Measurements from ENCODE around the gene TMEM252.

TMEM252 gene

DNA sequence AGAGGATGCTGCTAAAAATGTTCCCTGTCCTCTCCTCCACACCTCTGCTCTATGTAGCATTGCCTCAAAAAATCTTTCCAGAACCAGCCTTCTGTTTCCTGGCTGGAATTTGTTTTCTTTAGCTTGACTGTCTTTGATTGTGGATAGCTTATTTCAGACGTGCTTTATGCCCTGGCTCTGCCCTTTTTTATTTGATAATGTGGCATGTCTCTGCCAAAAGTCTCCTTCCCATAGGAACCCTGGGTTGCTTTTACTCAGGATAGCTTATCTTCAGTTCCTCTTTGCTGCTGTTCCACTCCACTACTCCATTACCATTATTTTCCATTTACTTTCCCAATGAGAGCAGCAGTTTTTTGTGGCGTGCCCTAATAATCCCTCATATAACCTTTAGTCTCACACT is 885 bp upstream of the TMEM252 start:
- no peak for DNase-seq (ENCODE audit: low read depth in 2 of 2)

DNA sequence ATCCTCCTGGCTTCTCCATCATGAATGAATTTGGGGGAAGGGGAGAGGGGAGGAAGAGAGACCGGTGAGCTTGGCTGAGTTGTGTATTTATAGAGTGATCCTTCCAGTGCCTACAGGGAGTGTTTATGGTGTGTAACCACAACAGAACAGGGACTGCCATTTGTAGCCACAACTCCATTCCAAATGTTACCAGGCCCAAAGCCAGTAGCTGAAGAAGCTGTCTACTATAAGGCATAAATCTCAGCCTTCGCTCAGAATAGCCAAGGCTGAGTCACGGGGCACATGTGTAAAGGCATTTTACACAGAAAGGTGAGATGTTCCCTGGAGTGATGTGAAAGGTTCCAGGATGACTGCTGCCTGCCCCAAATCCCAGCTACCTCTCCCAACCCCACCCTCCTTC is 2.5 kb downstream of the TMEM252 start:
- no peak for DNase-seq (ENCODE audit: low read depth in 2 of 2)

DNA sequence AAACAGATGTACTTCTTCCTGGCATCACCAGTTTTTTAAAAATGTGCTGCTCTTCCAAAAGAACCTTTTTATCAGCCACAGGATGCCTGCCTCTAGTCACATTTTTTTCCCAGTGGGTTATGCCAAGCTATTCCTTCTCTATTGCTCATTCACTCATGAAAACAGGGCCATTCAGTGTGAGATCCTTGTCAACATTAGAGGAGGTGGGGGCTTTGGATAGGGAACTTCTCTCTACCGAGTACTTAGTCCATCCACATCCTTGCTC is 3.1 kb downstream of the TMEM252 start:
- DNase-seq (ENCODE audit: low read depth in 2 of 2) = no peak

- DNase-seq (ENCODE audit: low read depth in 2 of 2) = no peak
Observed at GRCh38 chr9:68536876-68537615, 3.6 kb downstream of the TMEM252 start.

GRCh38 chr9:68533678-68534077 is 7.0 kb downstream of the TMEM252 start:
- DNase-seq (ENCODE audit: low read depth in 2 of 2) = no peak

DNA sequence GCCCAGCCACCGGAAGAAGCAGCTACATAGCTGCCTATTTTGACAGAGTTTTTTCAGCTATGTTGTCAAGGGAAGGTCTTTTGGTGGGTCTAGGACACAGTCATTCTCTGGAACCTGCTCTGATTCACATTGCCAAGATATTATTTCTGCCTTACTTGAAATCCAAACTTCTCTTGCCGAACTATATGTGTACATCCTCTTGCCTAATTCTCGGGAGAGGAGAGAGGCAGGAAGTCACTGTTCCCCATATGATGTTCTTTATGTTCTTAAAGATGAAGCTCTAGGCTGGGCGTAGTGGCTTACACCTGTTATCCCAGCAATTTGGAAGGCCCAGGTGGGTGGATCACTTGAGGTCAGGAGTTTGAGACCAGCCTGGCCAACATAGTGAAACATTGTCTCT is 8.6 kb downstream of the TMEM252 start:
- DNase-seq (ENCODE audit: low read depth in 2 of 2) = no peak

GRCh38 chr9:68530618-68531017 is 10.1 kb downstream of the TMEM252 start:
- DNase-seq (ENCODE audit: low read depth in 2 of 2) = no peak

- no peak for DNase-seq (ENCODE audit: low read depth in 2 of 2)
Observed at GRCh38 chr9:68523367-68523936, 17.2 kb downstream of the TMEM252 start.

DNA sequence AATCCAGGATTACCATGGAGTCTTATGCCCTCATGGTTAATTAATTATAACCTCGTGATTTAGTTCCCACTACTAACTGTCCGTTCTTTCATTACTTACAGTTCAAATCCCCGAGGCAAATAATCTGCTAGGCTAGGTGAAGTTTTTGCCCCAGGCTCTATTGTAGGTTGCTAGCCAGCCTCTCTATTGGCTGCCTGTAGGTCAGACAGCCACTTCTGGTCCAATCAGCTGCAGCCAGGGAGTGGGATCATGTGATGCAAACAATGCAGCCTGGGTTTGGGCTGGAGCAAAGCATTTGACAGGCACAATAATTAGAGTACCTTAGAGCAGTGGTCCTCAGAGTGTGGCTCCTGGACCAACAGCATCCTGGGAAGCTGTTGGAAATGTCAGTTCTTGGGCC is 17.7 kb downstream of the TMEM252 start:
- no peak for DNase-seq (ENCODE audit: low read depth in 2 of 2)

GRCh38 chr9:68522131-68522530 is 18.6 kb downstream of the TMEM252 start:
- DNase-seq (ENCODE audit: low read depth in 2 of 2) = no peak

DNA sequence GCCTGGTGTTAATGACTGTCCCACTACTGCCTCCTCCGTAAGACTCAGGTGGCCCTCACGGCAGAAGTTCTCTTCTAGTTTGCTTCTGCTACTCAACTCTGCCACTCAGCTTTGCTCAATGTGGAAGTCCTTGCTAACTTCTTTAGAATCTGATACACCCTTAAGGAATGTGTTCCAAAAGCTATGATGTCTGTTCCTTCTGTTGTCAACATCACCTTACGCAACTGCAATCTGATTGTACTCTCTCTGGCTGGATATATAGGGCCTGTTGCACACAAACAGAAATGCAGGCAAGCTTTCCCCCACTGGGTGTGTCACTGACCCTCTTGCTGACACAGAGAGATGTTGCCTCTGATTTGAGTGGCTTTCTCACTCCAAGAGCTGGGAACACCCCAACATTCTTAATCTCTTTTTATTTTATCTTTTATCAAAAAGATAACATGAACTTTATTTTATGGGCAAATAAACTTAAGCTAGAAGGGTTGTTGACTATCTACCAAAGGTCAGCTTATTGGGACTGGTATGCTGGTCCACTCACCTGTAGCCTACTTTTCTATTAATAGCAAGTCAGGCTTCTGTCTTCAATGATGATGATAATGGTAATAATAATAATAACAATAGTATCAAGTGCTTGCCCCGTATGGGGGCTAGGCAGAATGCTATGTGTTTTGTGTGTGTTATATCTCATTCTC is 25.2 kb downstream of the TMEM252 start:
- DNase-seq (ENCODE audit: low read depth in 2 of 2) = no peak

GRCh38 chr9:68513981-68514380 is 26.7 kb downstream of the TMEM252 start:
- DNase-seq (ENCODE audit: low read depth in 2 of 2) = no peak

DNA sequence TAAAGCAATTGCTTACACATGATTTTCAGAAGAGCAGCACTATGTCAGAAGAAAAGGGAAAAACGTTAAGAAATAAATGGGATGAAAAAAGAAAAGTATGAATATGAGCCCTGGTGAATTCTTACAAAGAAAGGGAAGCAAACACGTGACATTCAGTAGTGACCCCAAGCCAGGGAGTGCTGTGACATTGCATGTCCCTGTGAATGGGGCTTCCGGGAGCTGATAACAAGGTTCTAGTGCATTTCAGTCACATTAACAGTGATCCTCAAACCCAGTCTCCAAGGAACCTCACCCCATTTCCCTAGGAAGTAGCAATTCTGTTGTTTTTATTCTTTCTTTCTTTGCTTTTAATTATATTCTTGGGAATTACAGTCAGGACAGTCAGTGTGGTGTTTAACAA is 27.3 kb downstream of the TMEM252 start:
- no peak for DNase-seq (ENCODE audit: low read depth in 2 of 2)

GRCh38 chr9:68509689-68510088 is 31.0 kb downstream of the TMEM252 start:
- DNase-seq (ENCODE audit: low read depth in 2 of 2) = no peak

DNA sequence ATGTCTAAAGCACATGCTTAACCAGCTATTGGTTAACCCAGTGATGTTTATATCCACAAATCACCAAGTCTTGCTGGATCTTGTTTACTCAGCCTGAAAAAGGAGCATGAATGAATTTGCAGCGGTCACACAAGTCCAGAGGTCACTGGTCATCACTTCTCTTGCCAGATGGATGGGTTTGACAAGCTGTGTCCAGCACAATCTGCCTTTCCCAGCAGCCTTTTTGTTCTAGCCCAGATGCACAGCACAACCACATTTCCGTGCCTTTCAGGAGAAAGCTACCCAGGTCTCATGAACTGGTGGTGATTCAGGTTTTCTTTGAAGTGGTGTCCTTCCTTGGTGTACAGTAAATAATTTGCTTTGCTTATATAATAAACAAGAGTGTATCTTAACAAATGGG is 32.1 kb downstream of the TMEM252 start:
- no peak for DNase-seq (ENCODE audit: low read depth in 2 of 2)

DNA sequence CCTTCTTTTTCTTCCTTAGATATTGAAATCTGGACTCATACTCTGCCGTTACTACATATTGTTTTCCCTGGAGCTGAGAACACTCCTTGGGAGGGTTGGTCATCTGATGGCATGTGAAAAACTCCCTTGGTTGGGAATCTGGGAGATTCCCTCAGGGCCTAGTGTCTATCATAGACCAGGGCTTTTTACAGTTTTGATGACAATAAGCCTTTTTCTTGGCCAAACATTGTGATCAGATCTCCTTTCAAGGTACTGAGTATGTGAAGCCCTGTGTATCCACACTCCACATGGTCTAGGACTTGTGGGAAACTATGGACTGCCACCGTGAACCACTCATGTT is 32.9 kb downstream of the TMEM252 start:
- no peak for DNase-seq (ENCODE audit: low read depth in 2 of 2)

DNA sequence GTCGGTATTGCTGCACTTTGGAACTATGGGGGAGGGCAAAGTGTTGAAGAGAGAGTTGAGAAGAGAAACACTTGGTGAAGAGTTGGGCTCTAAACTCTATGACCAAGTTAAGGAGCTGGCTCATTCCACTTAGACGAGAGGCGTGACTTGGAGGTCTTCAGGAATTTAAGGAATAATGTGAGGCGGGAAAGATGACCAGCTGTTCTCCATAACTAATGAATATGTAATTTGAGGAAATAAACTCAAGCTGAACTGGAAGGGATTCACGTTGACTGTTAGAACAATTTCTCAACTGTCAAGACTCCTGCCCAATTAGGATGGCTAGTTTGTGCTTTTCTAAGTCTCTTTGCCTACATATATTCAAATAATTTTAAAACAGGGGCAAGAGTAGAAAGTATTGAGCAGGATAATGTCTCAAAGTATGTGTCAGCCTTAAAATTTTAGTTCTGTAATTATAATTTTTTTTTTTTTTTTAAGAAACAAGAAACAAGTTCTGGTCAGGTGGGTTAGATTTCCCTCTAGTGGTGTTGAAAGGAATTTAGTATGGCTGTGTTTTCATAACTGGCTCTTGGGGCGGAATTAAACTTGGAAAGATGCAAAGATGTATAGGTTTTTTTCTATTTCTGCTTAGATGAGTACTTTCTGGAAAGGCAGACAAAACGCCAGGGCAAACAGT is 33.4 kb downstream of the TMEM252 start:
- no peak for DNase-seq (ENCODE audit: low read depth in 2 of 2)

GRCh38 chr9:68506551-68506950 is 34.1 kb downstream of the TMEM252 start:
- no peak for DNase-seq (ENCODE audit: low read depth in 2 of 2)

DNA sequence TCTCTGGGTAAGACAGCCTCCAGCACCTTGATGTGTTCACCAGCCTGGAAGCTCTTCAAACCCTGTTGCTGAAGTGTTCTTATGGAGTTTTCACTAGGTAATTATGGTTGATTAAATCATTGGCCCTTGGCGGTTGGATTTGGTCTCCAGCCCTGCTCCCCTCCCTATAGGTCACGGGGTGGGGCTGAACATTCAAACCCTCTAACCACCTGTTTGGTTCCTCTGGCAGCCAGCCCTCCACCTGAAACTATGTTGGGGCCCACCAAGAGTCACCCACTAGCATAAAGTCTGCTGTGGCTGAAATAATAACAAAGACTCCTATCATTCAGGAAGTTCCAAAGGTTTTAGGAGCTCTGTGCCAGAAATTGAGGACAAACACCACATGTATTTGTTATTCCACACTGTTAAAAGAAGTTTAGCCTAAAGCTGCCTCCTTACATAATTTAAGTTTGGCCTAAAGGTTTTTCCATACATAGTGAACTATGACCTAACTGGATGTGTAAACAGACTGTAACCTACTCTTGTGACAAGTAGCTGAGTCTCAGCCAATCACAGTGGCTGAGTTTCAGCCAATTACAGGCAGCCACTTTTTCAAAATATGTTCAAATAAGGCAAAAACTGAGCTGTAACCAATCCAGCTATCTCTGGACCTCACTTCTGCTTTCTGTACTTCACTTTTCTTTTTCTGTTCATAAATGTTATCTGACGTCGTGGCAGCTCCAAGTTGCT is 34.8 kb downstream of the TMEM252 start:
- no peak for DNase-seq (ENCODE audit: low read depth in 2 of 2)

GRCh38 chr9:68502279-68502678 is 38.4 kb downstream of the TMEM252 start:
- no peak for DNase-seq (ENCODE audit: low read depth in 2 of 2)

DNA sequence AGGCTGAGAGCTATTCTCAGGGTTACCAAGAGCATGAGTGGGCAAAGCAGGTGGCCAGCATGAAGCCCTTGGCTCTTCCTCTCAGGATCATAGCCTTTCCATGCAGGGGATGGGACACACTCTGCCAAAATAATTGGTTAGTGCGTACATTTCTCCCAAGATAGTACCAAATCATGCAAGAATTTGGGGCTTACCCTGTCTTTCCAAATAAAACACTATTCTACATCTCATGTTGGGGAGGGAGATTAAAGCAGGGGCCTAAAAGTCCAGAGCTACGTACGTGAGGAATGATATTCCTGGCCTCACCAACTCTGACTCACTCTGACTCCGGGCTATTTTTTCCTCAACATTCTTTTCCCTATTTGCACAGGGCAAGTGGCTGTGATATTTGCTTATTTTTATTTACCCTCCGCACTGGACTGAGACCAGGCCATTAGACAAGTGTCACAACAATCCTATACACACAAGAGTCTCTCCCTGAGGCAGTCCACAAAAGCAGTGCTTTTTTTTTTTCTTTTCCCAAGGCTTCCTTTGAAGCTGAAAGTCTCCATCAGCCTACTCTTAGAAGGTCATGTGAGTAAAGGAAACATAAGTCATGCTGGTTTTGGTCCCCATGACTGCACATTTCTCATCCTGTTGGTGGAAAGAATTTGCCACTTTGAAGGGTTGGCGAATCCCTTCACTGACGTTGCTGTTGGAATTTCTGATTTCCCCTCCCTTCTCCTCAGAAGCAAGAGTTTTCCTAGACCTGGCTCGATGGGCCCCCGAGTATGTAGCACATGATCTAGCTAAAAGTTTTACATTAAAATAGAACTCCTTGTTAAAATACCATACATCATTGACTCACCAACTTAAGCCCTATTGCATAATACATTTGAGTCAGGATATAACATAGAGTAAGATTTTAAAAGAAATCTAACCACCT is 40.0 kb downstream of the TMEM252 start:
- no peak for DNase-seq (ENCODE audit: low read depth in 2 of 2)
